ENCODE measurements around the gene ADGRE2.

The ADGRE2 gene

GRCh38 chr19:14694641-14695266 lies 83.6 kb downstream of the ADGRE2 start:
- Histone ChIP-seq H3K27ac (ENCODE audit: low read depth, low read length) (no peak overlapping the region), H3K36me3 (ENCODE audit: control insufficient read depth, low read length) (no peaks in the 10 kb centered on the region), H3F3A (ENCODE audit: control insufficient read depth, insufficient read depth) (no peaks in the 10 kb centered on the region), H3K9me3 (ENCODE audit: control insufficient read depth, insufficient read depth, low read length) (no peaks in the 10 kb centered on the region), H3K4me1 (ENCODE audit: control insufficient read depth, low read length) (peaks cover 12% of the 10 kb centered on the region), H3K4me3 (ENCODE audit: low read length) (no peak overlapping the region), H4K20me1 (ENCODE audit: control insufficient read depth, insufficient read depth, low read depth, low read length) (no peaks in the 10 kb centered on the region), H3K4me2 (ENCODE audit: low read length) (no peak overlapping the region), H3K9me2 (replicated peaks; ENCODE audit: control insufficient read depth, low read length) (no peaks in the 10 kb centered on the region), H3K27me3 (ENCODE audit: control insufficient read depth, low read length) (no peaks in the 10 kb centered on the region), H3K79me2 (ENCODE audit: control insufficient read depth, low read length) (peaks cover 2% of the 10 kb centered on the region; the same call in 1 of the 2 replicates)
- no peak for TF ChIP-seq CTCF (IDR thresholded peaks at IDR 0.05; ENCODE audit: low read depth, low read length, poor library complexity, severe bottlenecking)

- peak within 1 kb of the TSS; percentile 97 for H3K4me3 ChIP-seq (ENCODE audit: low read length)
- H3K4me2 ChIP-seq (ENCODE audit: low read length), result peak within 1 kb of the TSS; percentile 99
- H3K79me2 ChIP-seq (ENCODE audit: control insufficient read depth, low read length), result peaks cover 2% of the 10 kb centered on the region; the same call in 1 of the 2 replicates
- no peaks in the 10 kb centered on the region for H3K36me3 ChIP-seq (ENCODE audit: control insufficient read depth, low read length)
- H3K9me3 ChIP-seq (ENCODE audit: control insufficient read depth, insufficient read depth, low read length), result no peaks in the 10 kb centered on the region
- TF ChIP-seq CTCF (IDR thresholded peaks at IDR 0.05; ENCODE audit: low read depth, low read length, poor library complexity, severe bottlenecking) (no peak), EZH2phosphoT487 (IDR thresholded peaks at IDR 0.05; ENCODE audit: borderline replicate concordance, low read length) (no peak)
- H3K4me1 ChIP-seq (ENCODE audit: control insufficient read depth, low read length), result peaks cover 48% of the 10 kb centered on the region
- H3K27ac ChIP-seq (ENCODE audit: low read depth, low read length), result peak within 1 kb of the TSS; percentile 78
- no peaks in the 10 kb centered on the region for H3K27me3 ChIP-seq (ENCODE audit: control insufficient read depth, low read length)
- H3F3A ChIP-seq (ENCODE audit: control insufficient read depth, insufficient read depth), result peaks cover 15% of the 10 kb centered on the region
- no peaks in the 10 kb centered on the region for H4K20me1 ChIP-seq (ENCODE audit: control insufficient read depth, insufficient read depth, low read depth, low read length)
- H3K9me2 ChIP-seq (replicated peaks; ENCODE audit: control insufficient read depth, low read length), result no peaks in the 10 kb centered on the region
Observed at GRCh38 chr19:14689598-14690503, 88.5 kb downstream of the ADGRE2 start, which contains the start of gene ZNF333. Gene ZNF333, plus strand, starts transcription at chr19:14690048. Its CDS starts 3,444 bp downstream, at chr19:14693492.

- Histone ChIP-seq H3K27ac (ENCODE audit: low read depth, low read length) (no peak overlapping the region), H3K36me3 (ENCODE audit: control insufficient read depth, low read length) (no peaks in the 10 kb centered on the region), H3K79me2 (ENCODE audit: control insufficient read depth, low read length) (peaks cover 2% of the 10 kb centered on the region; the same call in 1 of the 2 replicates), H3F3A (ENCODE audit: control insufficient read depth, insufficient read depth) (peaks cover 15% of the 10 kb centered on the region), H3K4me3 (ENCODE audit: low read length) (no peak overlapping the region), H3K4me1 (ENCODE audit: control insufficient read depth, low read length) (peaks cover 57% of the 10 kb centered on the region), H3K9me2 (replicated peaks; ENCODE audit: control insufficient read depth, low read length) (no peaks in the 10 kb centered on the region), H3K9me3 (ENCODE audit: control insufficient read depth, insufficient read depth, low read length) (no peaks in the 10 kb centered on the region), H3K27me3 (ENCODE audit: control insufficient read depth, low read length) (no peaks in the 10 kb centered on the region), H3K4me2 (ENCODE audit: low read length) (no peak overlapping the region), H4K20me1 (ENCODE audit: control insufficient read depth, insufficient read depth, low read depth, low read length) (no peaks in the 10 kb centered on the region)
- TF ChIP-seq EZH2phosphoT487 (IDR thresholded peaks at IDR 0.05; ENCODE audit: borderline replicate concordance, low read length) (no peak), CTCF (IDR thresholded peaks at IDR 0.05; ENCODE audit: low read depth, low read length, poor library complexity, severe bottlenecking) (peak; percentile 53)
Observed at GRCh38 chr19:14686411-14686810, 91.9 kb downstream of the ADGRE2 start.

Data from DOHH2 (cell line).